ENCODE measurements around the gene PRDM2. TPM values are rescaled to one million over a fixed set of nuclear protein-coding genes. Genes with fewer than 3 reads are reported as not detected.
A peak's percentile ranks its signal among the peaks of the same experiment; 100 is the strongest.

The PRDM2 gene
- total and polyA plus RNA-seq, 2 donors (not counting 1 experiment from before 2014, with no cell fraction given), result 9.1 to 11.6 TPM

- Histone ChIP-seq H3K79me2 (ENCODE audit: control insufficient read depth, insufficient read depth, low read length) (no peaks in the 10 kb centered on the region), H3K4me1 (ENCODE audit: control insufficient read depth, extremely low read depth, insufficient read depth, low read length) (no peaks in the 10 kb centered on the region), H4K20me1 (ENCODE audit: control insufficient read depth, extremely low read depth, insufficient read depth, low read length) (no peaks in the 10 kb centered on the region), H3K27me3 (ENCODE audit: control insufficient read depth, insufficient read depth, low read length) (no peaks in the 10 kb centered on the region), H3K4me3 (replicated peaks in 1 of 4; ENCODE audit: control extremely low read depth in 1 of 4, insufficient read depth in 1 of 4, low read depth in 3 of 4, low read length in 4 of 4) (no peak overlapping the region), H2AFZ (ENCODE audit: low read length) (no peak overlapping the region), H3K36me3 (ENCODE audit: control insufficient read depth, insufficient read depth, low read length) (no peaks in the 10 kb centered on the region), H3K27ac (ENCODE audit: insufficient read depth, low read length) (no peak overlapping the region), H3K4me2 (ENCODE audit: extremely low read depth, insufficient read depth, low read length) (no peak overlapping the region), H3K9ac (ENCODE audit: insufficient read depth, low read length) (no peak overlapping the region), H3K9me3 (ENCODE audit: control insufficient read depth, insufficient read depth, low read depth, low read length) (no peaks in the 10 kb centered on the region)
- TF ChIP-seq CTCF (conservative IDR thresholded peaks at IDR 0.05 in 1 of 2, IDR thresholded peaks at IDR 0.05 in 1 of 2; ENCODE audit: low read depth in 1 of 2, low read length in 2 of 2) (no peak), EZH2 (IDR thresholded peaks at IDR 0.05; ENCODE audit: low read length, missing control alignments) (no peak)
- DNase-seq (ENCODE audit: low read depth in 2 of 2), result no peak
These were observed 3.1 kb downstream of the PRDM2 start for GRCh38 chr1:13703128-13703513.

GRCh38 chr1:13703558-13704490, 3.8 kb downstream of the PRDM2 start:
- Histone ChIP-seq H3K4me3 (replicated peaks in 1 of 4; ENCODE audit: control extremely low read depth in 1 of 4, insufficient read depth in 1 of 4, low read depth in 3 of 4, low read length in 4 of 4) (no peak overlapping the region), H2AFZ (ENCODE audit: low read length) (no peak overlapping the region), H3K27me3 (ENCODE audit: control insufficient read depth, insufficient read depth, low read length) (no peaks in the 10 kb centered on the region), H4K20me1 (ENCODE audit: control insufficient read depth, extremely low read depth, insufficient read depth, low read length) (no peaks in the 10 kb centered on the region), H3K79me2 (ENCODE audit: control insufficient read depth, insufficient read depth, low read length) (no peaks in the 10 kb centered on the region), H3K27ac (ENCODE audit: insufficient read depth, low read length) (no peak overlapping the region), H3K4me2 (ENCODE audit: extremely low read depth, insufficient read depth, low read length) (no peak overlapping the region), H3K36me3 (ENCODE audit: control insufficient read depth, insufficient read depth, low read length) (no peaks in the 10 kb centered on the region), H3K9me3 (ENCODE audit: control insufficient read depth, insufficient read depth, low read depth, low read length) (no peaks in the 10 kb centered on the region), H3K4me1 (ENCODE audit: control insufficient read depth, extremely low read depth, insufficient read depth, low read length) (no peaks in the 10 kb centered on the region), H3K9ac (ENCODE audit: insufficient read depth, low read length) (no peak overlapping the region)
- TF ChIP-seq CTCF (conservative IDR thresholded peaks at IDR 0.05 in 1 of 2, IDR thresholded peaks at IDR 0.05 in 1 of 2; ENCODE audit: low read depth in 1 of 2, low read length in 2 of 2), result peak in 1 of 2 donors; percentile 21
- no peak for TF ChIP-seq EZH2 (IDR thresholded peaks at IDR 0.05; ENCODE audit: low read length, missing control alignments)
- DNase-seq (ENCODE audit: low read depth in 2 of 2), result no peak

- Histone ChIP-seq H3K79me2 (ENCODE audit: control insufficient read depth, insufficient read depth, low read length) (no peaks in the 10 kb centered on the region), H3K4me2 (ENCODE audit: extremely low read depth, insufficient read depth, low read length) (no peak overlapping the region)
These were observed 6.1 kb downstream of the PRDM2 start for GRCh38 chr1:13706046-13706445.

More at GRCh38 chr1:13706046-13706445, 6.1 kb downstream of the PRDM2 start:
- Histone ChIP-seq H3K4me3 (replicated peaks in 1 of 4; ENCODE audit: control extremely low read depth in 1 of 4, insufficient read depth in 1 of 4, low read depth in 3 of 4, low read length in 4 of 4) (no peak overlapping the region), H2AFZ (ENCODE audit: low read length) (no peak overlapping the region), H3K4me1 (ENCODE audit: control insufficient read depth, extremely low read depth, insufficient read depth, low read length) (no peaks in the 10 kb centered on the region), H3K27ac (ENCODE audit: insufficient read depth, low read length) (no peak overlapping the region), H4K20me1 (ENCODE audit: control insufficient read depth, extremely low read depth, insufficient read depth, low read length) (no peaks in the 10 kb centered on the region), H3K36me3 (ENCODE audit: control insufficient read depth, insufficient read depth, low read length) (no peaks in the 10 kb centered on the region), H3K27me3 (ENCODE audit: control insufficient read depth, insufficient read depth, low read length) (no peaks in the 10 kb centered on the region), H3K9ac (ENCODE audit: insufficient read depth, low read length) (no peak overlapping the region), H3K9me3 (ENCODE audit: control insufficient read depth, insufficient read depth, low read depth, low read length) (no peaks in the 10 kb centered on the region)
- DNase-seq (ENCODE audit: low read depth in 2 of 2), result no peak
- no peak for TF ChIP-seq EZH2 (IDR thresholded peaks at IDR 0.05; ENCODE audit: low read length, missing control alignments)
- TF ChIP-seq CTCF (conservative IDR thresholded peaks at IDR 0.05 in 1 of 2, IDR thresholded peaks at IDR 0.05 in 1 of 2; ENCODE audit: low read depth in 1 of 2, low read length in 2 of 2), result no peak
